ENCODE data around the gene ACO2. TPM values are rescaled to one million over a fixed set of nuclear protein-coding genes. Genes with fewer than 3 reads are reported as not detected.
A peak's percentile ranks its signal among the peaks of the same experiment; 100 is the strongest.
"Not testable (repeated sequence)": the region's sequence is repeated elsewhere in the genome, so short reads cannot be mapped to it uniquely, and the experiment has no call there.

ACO2 gene
- 71.8 TPM for total RNA-seq

GRCh38 chr22:41468381-41469217 lies at the start of gene ACO2, which contains the start of gene PHF5A:
Gene ACO2, plus strand, starts transcription at chr22:41469117. Its CDS starts 30 bp downstream, at chr22:41469147.
Gene PHF5A, minus strand, starts transcription at chr22:41468692. Its CDS starts 39 bp downstream, at chr22:41468653.
- ATAC-seq, result peak; percentile 90
- DNase-seq (ENCODE audit: low spot score), result peak; percentile 98

GRCh38 chr22:41425660-41426365 lies 43.1 kb upstream of the ACO2 start:
- ATAC-seq, result no peak
- DNase-seq (ENCODE audit: low spot score), result no peak

- ATAC-seq (peak; percentile 32), DNase-seq (ENCODE audit: low spot score) (no peak)
These were observed 39.5 kb upstream of the ACO2 start for GRCh38 chr22:41429232-41429950.

GRCh38 chr22:41429951-41430332 lies 39.0 kb upstream of the ACO2 start:
- ATAC-seq (no peak), DNase-seq (ENCODE audit: low spot score) (no peak)

GRCh38 chr22:41431656-41432055 lies 37.3 kb upstream of the ACO2 start:
- no peak for DNase-seq (ENCODE audit: low spot score)
- no peak for ATAC-seq

- DNase-seq (ENCODE audit: low spot score); ATAC-seq: not testable (repeated sequence)
These were observed 35.4 kb upstream of the ACO2 start for GRCh38 chr22:41433480-41433879.

GRCh38 chr22:41434361-41435003 lies 34.4 kb upstream of the ACO2 start:
- DNase-seq (ENCODE audit: low spot score), result not testable (repeated sequence)
- ATAC-seq, result peak; percentile 56

GRCh38 chr22:41435560-41435959 lies 33.4 kb upstream of the ACO2 start:
- DNase-seq (ENCODE audit: low spot score), result no peak
- ATAC-seq, result peak; percentile 2

GRCh38 chr22:41436322-41437113 lies 32.4 kb upstream of the ACO2 start:
- DNase-seq (ENCODE audit: low spot score) (no peak), ATAC-seq (peak; percentile 19)

GRCh38 chr22:41437198-41437597 lies 31.7 kb upstream of the ACO2 start:
- DNase-seq (ENCODE audit: low spot score) (no peak), ATAC-seq (no peak)

- not testable (repeated sequence) for DNase-seq (ENCODE audit: low spot score); ATAC-seq
These were observed 28.4 kb upstream of the ACO2 start for GRCh38 chr22:41440511-41440910.

GRCh38 chr22:41442240-41442792 lies 26.6 kb upstream of the ACO2 start:
- DNase-seq (ENCODE audit: low spot score), result no peak
- ATAC-seq, result no peak

GRCh38 chr22:41444360-41445128 lies 24.4 kb upstream of the ACO2 start:
- DNase-seq (ENCODE audit: low spot score) (peak; percentile 92), ATAC-seq (peak; percentile 53)

- ATAC-seq (no peak), DNase-seq (ENCODE audit: low spot score) (no peak)
These were observed 23.5 kb upstream of the ACO2 start for GRCh38 chr22:41445129-41446056.

GRCh38 chr22:41446057-41446501 lies 22.8 kb upstream of the ACO2 start:
- ATAC-seq (no peak), DNase-seq (ENCODE audit: low spot score) (peak; percentile 59)

GRCh38 chr22:41446639-41447434 lies 22.1 kb upstream of the ACO2 start, which contains the start of gene TOB2:
Gene TOB2, minus strand, starts transcription at chr22:41446801. Its CDS starts 9,456 bp downstream, at chr22:41437345.
- DNase-seq (ENCODE audit: low spot score), result peak; percentile 98
- peak; percentile 72 for ATAC-seq
